GM23338 (cell line): Measurements from ENCODE around the gene TFIP11.

Source experiments
- CTCF ChIP-seq, 2 experiments: fragments of 200-600 bp in 1 of 2; sonication (generic) in 1 of 2; conservative IDR thresholded peaks; 2 replicates each; pipeline versions ENCODE4 v1.5.1 to v1.6.1; 2016 to 2017; ENCODE audit warnings: antibody characterized with exemption in 2 of 2, low read depth in 2 of 2, mild to moderate bottlenecking in 2 of 2, moderate library complexity in 1 of 2
- POLR2AphosphoS5 ChIP-seq: IDR thresholded peaks from 2 replicates; pipeline ENCODE4 v1.6.1; 2016; ENCODE audit warnings: antibody characterized with exemption, low read depth

DNA sequence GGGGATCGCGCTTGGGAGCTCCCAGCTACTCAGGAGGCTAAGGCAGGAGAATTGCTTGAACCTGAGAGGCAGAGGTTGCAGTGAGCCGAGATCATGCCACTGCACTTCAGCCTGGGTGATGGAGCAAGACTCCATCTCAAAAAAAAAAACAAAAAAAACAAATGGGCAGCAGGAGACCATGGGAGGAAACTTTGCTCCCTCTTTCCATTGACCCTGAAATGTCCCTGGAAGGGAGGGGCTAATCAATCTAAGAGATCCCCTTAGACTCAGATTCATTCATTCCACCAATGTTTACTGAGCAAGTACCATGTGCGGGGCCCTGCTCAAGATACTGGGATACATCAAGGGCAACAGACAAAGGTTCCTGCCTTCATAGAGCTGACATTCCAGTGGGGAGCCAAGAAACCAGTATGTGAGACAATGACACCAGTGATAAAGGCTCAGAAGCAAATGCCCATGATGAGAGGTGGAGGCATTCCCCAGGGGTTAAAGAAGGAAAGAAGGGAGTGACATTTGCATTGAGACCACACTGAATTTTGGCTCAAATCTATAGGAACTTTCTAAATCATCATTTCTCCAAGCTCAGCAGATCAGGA is 37.7 kb upstream of the TFIP11 start:
- TF ChIP-seq CTCF (conservative IDR thresholded peaks at IDR 0.05; ENCODE audit: low read depth in 2 of 2), result no peak
- TF ChIP-seq POLR2AphosphoS5, result no peak
